HL-60/S4 (cell line): ENCODE data around the gene BMPR1B.

Experiments
- in situ Hi-C: fragments of 300-500 bp; cut with MboI; formaldehyde crosslinking; loops from 2 replicates; pipeline ENCODE4 v1.14.3; 2022; ENCODE audit warnings: low sequenced_read_pairs

The BMPR1B gene

DNA sequence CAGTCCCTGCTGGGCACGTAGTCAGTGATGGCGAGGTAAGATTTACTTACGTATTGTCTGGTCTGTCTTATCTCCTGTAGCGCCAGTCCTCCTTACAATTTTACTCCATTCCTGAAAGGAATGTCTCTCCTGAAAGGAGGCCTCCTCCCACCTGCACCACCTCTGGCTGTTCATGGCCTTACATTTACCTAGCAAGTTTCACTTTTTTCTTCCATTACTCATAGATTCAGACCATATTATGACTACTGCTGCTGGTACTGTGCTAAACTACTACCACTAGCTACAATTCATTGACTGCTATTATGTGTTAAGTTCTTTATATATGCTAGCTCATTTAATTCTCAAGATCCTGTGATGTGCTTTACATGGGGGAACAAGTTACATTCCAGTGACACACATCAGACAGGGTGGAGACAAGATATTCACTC is 189.9 kb downstream of the BMPR1B start:
- in situ Hi-C loops = no loop called here

DNA sequence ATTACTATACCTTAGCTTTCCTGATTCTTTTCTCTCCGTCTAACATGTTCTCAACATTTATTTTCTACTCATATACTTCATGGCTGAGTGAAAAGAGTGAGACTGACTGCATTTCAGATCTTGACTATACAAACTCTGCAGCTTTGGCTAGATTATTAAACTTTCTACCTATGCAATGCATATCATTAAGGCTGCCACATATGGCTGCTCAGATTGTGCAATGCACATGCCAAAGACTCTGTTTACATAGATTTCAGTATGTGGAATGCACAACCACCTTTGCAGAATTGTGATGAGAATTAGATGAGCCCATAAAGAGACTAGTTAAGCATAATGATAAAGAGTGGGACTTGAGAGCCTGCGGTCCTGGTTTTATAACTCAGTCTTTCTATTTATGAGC is 196.5 kb downstream of the BMPR1B start:
- in situ Hi-C loops = no loop called here

DNA sequence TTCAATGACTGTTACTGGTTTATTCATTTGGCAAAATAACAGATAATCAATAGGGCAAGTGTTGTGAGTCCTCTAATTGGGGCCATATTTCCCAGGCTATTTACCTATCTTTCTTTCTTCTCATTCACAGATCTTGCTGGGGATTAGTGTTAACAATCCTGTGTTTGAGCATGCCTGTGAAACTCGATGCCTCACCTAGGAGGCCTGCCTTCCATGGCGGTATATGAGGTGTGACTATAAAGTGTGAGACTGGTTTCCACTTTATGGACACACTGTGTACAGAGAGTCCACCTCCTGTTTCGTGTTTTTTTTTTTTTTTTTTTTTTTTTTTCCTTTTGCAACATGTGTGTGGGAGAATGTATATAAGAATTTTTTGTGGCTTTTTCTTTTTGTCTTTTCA is 199.3 kb downstream of the BMPR1B start:
- in situ Hi-C loops = no loop called here

DNA sequence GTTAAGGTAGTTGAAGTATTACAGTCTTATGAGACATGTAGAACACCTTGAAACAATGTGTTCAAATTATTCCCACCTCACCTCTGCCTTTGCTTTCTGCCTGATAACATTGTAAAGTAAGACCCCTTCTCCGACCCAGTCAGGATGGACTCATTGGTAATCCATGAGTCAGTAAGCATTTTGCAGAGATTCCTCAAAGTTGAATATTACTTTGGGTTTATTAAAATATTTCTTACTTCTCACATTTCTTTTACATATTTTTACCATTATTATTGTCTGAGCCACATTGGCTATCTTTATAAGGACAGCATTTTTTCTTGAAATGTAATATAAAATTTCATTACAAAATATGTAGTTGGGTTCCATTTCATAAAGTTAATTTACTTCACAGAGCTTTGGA is 201.6 kb downstream of the BMPR1B start:
- in situ Hi-C loops = no loop called here

DNA sequence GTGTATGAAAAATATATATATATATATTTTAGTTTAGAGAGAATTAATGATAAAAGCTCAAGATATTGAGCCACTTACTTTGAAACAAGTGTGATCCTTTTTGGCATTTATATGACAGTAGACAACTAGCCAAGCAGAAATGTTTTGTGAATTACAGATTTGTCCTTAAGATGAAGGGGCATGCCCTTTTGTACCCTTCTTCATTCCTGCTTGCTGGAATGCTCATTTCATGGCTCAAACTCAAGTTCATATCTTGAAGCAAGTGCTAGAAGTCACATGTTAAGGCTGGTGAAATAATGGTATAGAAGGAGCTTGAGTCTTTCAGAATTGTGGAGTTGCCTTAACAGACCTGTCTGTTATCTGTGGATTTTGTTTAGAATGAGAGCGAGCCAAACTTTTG is 203.0 kb downstream of the BMPR1B start:
- in situ Hi-C loops = no loop called here

DNA sequence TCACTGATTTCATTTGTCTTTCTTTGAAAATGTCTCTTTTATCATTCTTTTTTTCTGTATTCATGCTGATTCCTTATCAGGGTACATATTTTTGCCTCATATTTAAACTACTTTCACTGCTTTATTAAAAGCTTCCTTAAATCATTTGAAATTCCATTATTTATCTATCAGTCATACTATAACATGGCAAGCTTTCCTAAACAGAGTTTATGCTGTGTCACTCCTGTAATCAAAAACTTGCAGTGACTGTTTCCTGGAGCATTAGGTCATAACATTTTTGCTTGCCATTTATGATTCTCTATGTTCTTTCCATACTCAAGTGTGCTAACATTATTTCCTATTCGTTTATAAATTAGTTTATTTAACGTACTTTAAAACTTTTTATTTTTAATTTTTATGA is 203.7 kb downstream of the BMPR1B start:
- in situ Hi-C loops = no loop called here

DNA sequence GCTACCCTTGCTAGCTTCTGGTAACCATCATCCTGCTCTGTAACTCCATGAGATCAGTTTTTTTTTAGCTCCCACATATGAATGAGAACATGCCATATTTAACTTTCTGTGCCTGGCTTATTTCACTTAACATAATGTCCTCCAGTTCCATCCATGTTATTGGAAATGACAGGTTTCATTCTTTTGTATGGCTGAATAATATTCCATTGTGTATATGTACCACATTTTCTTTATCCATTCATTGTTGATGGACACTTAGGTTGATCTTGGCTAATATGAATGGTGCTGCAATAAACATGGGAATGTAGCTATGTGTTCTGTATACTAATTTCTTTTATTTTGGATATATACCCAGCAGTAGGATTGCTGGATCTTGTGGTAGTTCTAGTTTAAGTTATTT is 204.7 kb downstream of the BMPR1B start:
- in situ Hi-C loops = no loop called here

DNA sequence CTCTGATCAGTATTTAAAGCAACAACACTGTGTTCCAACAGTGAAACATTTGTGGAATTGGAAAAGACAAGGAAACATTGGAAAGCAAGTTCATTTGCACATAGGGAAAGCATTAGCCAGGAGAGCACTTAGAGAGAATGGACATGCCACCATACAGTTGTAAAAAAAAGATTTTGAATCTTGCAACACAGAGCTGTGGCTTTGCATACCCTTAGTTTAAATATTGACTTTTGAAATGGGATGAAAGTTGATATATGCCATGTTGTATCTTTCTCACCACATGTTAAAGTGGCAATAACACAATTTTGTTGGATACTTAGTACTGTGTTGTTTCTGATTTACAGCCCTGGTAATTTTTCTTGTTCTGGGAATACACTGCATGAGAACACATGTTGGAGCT is 208.1 kb downstream of the BMPR1B start:
- in situ Hi-C loops = no loop called here

DNA sequence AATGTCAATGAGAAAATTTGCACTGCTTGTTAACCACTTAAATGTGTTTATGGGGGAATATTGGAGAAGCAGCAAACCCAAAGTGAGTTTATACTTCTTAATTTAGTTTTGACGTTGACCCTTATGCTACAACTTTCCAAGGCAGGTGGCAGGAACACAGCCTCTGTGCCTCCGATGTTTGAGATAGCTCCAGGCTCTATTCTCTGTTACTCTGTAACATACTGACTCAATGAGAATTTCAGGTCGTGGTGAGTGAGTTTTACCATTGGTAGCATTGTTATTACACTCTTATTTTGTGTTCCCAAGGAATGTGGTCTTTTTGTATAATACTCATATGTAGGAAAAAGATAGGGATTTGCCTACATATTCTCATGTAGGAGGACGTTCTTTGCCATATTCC is 210.7 kb downstream of the BMPR1B start:
- in situ Hi-C loops = no loop called here

DNA sequence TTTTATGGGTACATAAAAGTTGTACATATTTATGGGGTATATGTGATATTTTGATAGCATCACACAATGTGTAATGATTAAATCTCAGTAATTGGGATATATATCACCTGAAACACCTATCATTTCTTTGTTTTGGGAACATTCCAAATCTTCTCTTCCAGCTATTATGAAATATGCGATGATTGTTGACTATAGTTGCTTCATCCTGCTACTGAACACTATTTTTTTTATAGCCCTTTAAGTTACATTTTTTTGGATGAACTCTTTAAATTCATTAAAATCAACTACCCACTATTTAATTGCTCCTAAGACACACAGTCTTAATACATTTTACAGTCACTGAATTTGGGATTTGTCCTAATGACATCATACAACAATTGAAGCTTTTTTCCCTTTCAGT is 212.9 kb downstream of the BMPR1B start:
- in situ Hi-C loops = no loop called here

DNA sequence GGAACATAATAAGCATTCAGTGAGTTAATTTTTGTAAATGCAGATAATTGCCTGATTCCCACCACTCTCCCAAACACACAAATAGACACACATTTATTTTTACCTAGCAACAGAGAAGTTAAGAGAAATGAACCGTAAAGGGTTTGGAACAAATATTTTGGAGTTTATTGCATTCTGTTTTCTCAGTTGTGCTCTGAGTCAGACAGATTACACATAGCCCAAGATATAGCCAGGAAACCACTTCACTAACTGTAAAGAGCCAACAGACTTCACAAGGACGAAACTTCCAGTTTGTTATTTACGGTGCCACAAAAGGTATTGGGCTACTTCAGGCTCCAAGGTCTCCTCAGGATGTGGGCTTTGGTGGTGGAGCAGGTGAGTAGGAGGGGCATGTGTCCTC is 217.0 kb downstream of the BMPR1B start:
- in situ Hi-C loops = no loop called here

DNA sequence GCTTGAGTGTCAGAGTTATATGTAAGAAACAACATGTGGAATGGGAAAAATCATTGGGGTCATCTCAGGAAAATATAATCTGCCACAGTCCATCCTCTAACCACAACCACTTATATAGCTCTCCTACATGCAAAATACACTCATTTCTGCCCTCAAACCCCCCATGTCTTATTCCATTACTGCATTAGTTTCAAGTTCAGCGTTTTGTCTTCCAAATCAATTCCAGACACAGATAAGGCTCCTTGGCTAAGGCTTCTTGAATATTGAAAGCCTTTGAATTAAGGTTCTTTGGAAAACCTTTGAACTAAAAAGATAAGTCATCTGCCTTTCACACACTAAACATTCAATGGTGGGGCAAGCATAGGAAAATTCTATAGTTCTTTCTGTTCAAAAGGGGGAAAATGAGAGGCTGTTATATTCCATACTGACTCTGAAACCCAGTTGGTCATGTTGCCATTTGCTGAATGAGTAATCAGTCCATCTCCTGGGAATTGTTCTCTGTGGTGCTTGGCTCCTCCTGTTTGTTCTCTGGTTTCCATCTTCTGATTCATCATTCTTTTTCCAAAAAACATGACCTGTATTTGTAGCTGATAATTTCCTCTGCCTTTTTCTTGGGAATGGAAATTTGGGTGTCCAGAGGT is 218.7 kb downstream of the BMPR1B start:
- in situ Hi-C loops = no loop called here

DNA sequence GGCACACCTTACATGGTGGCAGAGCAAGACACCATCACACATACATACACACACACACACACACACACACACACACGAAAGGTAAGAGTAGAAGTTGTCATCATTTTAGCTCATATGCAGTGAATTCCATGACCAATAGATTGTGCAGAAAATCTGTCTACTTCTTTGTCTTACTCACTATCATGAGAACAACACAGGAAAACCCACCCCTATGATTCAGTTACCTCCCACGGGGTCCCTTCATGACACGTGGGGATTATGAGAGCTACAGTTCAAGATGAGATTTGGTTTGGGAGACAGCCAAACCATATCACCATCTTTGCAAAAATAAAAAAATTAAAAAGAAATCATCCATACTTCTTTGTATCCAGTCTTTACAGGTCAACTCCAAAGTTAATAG is 221.1 kb downstream of the BMPR1B start:
- in situ Hi-C loops = no loop called here

DNA sequence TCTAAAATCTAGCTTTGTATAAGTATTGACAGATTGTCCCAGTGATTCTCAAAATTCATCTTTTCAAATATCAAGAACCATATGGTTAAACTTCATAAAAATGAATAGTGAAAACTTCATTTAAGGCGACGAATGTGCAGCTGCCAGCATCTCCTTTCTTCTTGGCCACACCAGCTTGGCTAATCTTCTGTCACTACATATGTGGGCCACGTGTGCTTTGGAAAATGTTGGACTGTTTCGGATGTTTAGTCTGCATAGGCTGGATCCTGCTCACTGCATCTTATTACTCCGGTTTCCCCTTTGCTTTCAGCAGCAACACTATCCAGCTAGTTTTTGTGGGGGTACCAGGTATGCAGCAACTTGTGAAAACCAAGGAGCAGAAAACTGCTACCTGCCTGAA is 221.9 kb downstream of the BMPR1B start:
- in situ Hi-C loops = no loop called here

DNA sequence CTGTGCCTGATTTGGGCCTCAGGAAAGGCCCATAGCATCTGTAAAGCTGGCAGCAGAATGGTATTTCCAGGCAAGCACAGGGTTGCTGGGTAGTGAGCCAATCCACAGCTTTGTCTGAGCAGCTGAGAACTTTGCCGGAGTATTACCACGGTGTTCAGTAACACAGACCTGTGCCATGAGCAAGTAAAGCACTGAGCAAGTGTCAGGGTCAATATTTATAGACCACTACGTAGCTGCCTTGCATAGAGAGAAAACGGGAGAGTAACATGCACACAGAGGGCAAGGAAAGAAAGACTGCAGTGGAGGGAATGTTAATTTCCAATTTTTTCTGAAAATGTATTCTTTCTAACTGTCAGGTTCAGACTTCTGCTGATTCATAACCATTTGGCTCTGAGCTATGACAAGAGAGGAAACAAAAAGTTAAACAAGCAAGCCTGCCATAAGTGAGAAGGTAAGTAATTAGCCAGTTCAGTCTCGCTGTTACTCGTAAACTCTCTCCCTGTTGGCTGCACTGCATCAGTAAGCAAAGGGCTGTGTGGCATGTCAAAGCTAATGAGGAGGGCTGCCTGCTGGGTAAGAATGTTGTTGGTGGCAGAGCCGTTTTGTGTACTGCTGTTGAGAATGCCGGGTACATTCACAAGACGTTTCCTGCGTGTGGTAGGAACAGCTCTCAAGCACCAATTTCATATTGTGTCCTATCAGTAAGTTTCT is 238.1 kb downstream of the BMPR1B start:
- in situ Hi-C loops = no loop called here

DNA sequence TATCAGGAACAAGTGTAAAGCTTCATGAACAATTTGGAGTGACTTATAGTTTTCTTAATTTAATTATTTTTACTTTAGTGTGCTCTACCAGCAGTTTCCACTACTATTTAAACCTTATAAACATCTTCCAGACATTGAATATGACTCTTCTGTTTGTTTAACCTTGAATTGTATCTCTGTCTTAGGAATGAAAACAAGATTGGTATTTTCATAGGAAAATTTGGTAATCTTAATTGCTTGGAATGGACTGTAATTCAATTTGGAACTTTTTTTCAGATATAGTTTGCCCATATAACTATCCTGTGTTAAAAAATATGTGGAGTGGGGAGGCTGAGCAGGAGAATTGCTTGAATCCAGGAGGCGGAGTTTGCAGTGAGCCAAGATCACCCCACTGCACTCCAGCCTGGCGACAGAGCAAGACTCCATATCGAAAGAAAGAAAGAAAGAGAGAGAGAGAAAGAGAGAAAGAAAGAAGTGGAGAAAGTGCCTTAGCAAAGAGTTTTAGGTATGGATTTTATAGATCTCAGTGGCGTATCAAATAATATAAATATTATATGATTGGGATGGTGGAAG is 242.4 kb downstream of the BMPR1B start:
- in situ Hi-C loops = no loop called here

DNA sequence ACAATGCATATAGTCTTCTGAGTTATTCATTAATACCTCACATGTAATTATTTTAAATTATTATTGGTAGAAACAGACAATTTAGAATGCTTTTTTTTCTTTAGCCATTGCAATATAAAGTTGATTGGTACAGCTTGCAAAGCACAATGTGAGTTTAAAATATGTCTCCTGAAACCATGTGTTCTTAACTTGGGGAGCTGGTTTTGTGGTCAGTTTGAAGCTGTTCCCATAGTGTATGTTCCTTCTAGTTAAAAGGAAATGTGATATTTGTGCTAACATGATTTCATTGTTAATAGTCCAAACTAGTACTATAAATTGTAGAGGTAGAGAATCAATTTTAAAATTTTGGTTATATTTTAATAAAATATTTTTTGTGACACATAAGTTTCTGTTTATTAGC is 247.2 kb downstream of the BMPR1B start:
- in situ Hi-C loops = no loop called here

DNA sequence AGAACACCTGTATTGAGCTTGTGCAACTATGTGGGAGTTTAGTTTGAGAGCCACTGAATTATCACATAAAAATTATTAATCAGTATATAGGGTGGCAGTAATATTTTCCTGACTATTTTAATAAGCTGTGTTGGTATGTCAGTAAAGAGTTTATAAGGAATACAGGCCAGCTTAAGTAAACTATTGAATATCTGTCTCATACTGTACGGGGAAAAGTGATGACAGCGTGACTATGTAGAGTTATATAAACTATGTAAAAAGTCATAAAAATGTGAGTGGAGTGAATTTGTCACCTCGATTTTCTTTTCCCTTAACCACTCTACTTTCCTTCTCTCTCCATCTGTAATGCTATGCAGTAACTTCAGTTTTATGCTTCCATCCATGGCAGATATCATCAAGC is 250.2 kb downstream of the BMPR1B start:
- in situ Hi-C loops = no loop called here

DNA sequence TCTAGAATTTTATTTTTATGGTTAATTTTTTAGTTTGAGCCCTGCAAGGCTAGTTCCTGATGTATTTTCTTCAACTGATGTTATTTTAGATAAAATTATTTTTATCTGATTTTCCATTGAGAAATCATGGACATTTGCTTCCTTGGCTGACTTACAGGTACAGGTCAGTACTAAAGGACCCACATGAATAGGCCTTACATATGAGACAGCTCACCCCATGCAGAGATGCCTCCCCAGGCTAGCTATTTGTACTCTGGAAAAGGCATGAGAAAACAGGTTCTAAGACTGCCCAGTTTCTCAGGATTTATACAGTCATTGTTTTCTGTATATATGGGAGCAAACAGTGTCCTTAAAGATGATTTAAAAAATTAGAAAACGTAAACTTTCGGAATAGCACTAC is 255.5 kb downstream of the BMPR1B start:
- in situ Hi-C loops = no loop called here

DNA sequence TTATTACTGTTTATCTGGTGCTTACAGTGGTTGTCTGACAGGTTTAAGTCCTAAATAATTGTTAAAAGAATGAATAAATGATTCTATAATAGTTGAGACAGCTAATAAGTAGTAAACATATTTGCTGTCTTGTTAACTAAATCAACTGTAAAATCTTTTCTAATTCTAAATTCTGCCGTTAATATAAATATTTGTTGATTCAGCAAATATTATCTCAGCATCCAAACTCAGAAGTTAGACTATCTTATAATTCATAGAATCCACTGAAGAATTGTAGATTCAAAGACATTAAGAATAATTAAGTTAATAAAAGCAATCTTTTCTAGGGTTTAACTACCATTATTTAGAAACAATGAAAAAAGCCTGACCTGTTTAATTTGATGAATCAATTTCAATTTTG is 256.3 kb downstream of the BMPR1B start:
- in situ Hi-C loops = no loop called here

DNA sequence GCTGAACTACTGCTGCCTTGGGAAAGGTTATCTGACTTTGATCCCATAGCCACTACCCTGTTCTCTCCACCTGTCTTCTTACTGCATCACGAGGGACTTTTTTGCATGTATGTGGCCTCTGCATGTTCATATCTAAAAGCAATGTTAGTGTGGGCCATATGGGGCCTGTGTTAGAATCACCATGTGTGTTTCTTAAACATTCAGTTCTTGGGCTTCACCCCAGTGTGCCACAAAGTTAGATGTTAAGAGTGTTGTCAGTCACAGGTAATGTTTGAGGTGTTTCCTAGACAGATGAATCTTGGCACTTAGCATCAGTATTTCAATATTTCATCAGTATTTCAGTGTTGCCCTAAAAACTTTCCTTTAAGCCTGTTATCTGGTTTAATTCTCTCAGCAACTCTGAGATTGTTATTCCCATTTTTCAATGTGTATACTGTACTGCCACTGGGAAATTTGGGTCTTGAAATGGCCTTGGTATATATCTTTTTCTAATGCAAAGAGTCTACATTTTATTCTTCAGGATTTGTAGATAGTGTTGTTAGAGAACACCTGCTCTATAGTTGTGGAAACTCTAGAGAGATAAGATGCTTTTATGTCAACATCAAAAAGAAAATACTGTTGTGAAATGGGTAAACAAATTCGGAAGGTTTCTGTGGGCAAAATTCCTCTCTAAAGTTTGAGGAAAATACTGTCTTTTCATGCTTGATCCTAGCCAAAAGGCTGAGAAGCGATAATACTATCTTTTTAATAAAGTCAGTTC is 259.7 kb downstream of the BMPR1B start:
- in situ Hi-C loops = no loop called here

DNA sequence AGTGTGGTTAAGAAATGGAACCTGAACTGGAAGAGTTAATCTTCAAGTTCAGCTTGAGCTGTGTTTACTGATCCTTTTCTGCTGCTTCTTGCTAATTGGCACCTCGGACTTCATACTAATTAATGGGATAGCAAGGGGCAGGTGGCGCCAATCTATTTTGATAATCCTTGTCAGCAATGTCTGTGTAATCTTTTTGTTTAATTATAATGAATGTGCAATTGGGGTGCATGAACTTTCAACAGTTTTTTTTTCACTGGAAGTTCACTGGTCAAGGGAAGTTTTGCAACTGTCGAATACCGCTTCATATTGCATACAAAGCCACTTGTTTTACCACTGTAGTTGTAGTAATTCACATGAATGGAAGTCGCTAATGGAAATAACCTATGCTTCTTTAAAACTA is 261.0 kb downstream of the BMPR1B start:
- in situ Hi-C loops = no loop called here
